Effector memory CD4-positive, alpha-beta T cell (primary cell): ENCODE data around the gene ZNF621.

Experiments used
- DNase-seq, 3 donors: peaks; one replicate each; pipeline ENCODE4 v3.0.0-alpha.2; 2020
- H3K27ac ChIP-seq: 2 replicates; pipeline ENCODE4 v1.7.0; 2013; ENCODE audit warnings: mild to moderate bottlenecking, low read length, moderate library complexity; ENCODE audit not compliant: insufficient read depth, poor library complexity, severe bottlenecking
- H3K27me3 ChIP-seq: replicated peaks from 2 replicates; pipeline ENCODE4 v1.7.0; 2013; ENCODE audit warnings: mild to moderate bottlenecking, low read length; ENCODE audit not compliant: insufficient read depth, control insufficient read depth, poor library complexity, severe bottlenecking
- H3K36me3 ChIP-seq: 2 replicates; pipeline ENCODE4 v1.7.0; 2013; ENCODE audit warnings: mild to moderate bottlenecking, low read length, moderate library complexity; ENCODE audit not compliant: control insufficient read depth, insufficient read depth
- H3K4me1 ChIP-seq: 2 replicates; pipeline ENCODE4 v1.7.0; 2013; ENCODE audit warnings: low read length, mild to moderate bottlenecking; ENCODE audit not compliant: control insufficient read depth, insufficient read depth, poor library complexity, severe bottlenecking
- H3K4me3 ChIP-seq: 2 replicates; pipeline ENCODE4 v1.7.0; 2013; ENCODE audit warnings: low read length, low read depth, mild to moderate bottlenecking; ENCODE audit not compliant: insufficient read depth, poor library complexity, severe bottlenecking
- H3K9me3 ChIP-seq: 2 replicates; pipeline ENCODE4 v1.7.0; 2013; ENCODE audit warnings: mild to moderate bottlenecking, low read length, moderate library complexity; ENCODE audit not compliant: control insufficient read depth
- total RNA-seq, 3 donors: gene quantifications; one replicate each; lab custom pipeline; 2026; lab: John Stamatoyannopoulos, UW

The ZNF621 gene
- 21.4 to 34.9 (median 31.4) reads per million in 3 donors for total RNA-seq

DNA sequence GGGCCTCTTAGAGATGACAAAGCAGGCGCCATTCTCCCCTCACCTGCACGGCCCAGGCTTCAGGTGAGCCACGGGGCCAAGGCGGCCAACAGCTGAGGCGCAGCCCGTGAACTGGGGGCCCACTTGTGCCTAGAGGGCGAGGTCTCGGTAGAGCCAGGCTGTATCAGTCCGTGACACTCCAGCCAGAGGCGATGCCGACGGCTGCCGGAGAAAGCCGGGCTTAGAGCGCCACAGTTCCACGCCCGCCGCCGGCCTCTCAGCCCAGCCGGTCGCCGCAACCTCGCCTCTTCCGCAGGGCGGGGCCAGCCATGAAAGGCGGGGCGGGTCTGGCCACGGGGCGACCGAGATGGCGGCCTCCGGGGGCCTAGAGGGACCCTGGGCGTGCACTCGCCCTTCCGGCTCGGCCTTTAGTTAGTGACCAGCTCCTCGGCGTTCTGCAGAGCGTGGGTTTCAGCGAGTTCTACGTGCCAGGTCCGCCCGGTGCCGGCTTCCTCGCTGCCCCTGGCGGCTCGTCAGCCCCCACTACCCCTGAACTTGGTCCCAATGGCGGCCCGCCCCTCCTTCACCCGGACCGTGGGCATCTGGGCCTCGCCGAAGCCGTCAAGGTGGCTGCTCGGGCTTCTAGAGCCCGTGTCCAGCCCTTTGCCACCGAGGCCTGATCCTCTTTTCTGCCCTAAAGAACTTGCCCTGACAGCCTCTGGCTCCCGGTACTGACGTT lies at the start of gene ZNF621:
Gene ZNF621, plus strand, starts transcription at position 393 of the 718 bp plus-strand sequence. CDS start 881 bp downstream, outside the sequence.
- Histone ChIP-seq H3K27ac (peak within 1 kb of the TSS; percentile 64), H3K27me3 (no peaks in the 10 kb centered on the region), H3K36me3 (peaks cover under 1% of the 10 kb centered on the region), H3K4me3 (peak within 1 kb of the TSS; percentile 63), H3K4me1 (peaks cover 6% of the 10 kb centered on the region), H3K9me3 (no peaks in the 10 kb centered on the region)
- peak; percentile 64 to 70 (median 67) for DNase-seq

DNA sequence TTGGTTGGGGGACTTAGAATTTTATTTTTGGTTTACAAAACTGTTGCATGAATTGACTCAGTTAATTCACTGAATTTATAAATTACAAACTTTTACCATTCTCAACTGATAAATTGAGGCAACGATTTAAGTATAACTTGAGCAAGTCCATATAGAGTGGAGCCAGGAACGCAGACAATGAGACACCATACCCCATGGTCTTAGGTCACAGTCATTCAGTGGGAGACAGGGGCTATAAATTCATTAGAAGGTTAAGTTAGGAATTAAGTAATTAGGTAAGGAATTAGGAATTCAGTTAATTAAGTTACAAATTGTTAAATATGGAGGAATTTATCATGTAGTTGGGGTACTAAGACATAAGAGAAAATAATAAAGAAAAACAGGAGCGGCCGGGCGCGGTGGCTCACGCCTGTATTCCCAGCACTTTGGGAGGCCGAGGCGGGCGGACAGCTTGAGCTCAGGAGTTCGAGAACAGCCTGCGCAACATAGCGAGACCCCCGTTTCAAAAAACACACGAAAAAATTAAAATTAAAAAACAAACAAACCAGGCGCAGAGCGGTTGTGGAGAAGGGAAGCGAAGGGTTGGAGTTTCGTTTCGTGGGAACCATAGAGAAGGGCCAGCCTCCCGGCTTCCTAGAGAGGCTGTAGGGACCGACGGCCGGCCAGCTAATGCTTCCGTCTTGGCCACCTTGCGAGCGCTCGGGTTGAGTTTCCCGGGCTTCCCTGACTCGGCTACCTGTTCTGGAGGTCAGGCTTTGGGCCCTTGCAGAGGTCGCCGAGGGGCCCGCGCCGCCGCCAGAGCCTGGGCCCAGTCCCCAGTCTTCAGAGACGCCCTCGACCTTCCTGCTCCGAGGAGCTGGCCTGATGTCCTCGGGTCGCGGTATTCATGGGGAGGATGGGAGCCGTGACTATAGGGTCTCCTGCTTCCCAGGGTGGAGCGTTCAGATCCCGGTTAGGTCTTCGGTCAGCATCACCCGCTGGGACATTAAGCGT lies 48.0 kb upstream of the ZNF621 start, which contains the start of gene ZNF619:
Gene ZNF619, plus strand, starts transcription at position 645 of the 993 bp plus-strand sequence. CDS start 858 bp downstream, outside the sequence.
- no peaks in the 10 kb centered on the region for H3K9me3 ChIP-seq
- H3K4me3 ChIP-seq = peak within 1 kb of the TSS; percentile 81
- H3K27me3 ChIP-seq = no peaks in the 10 kb centered on the region
- peaks cover 2% of the 10 kb centered on the region for H3K4me1 ChIP-seq
- H3K36me3 ChIP-seq = no peaks in the 10 kb centered on the region
- peak within 1 kb of the TSS; percentile 63 for H3K27ac ChIP-seq
- DNase-seq = peak; percentile 19 to 40 (median 33)

DNA sequence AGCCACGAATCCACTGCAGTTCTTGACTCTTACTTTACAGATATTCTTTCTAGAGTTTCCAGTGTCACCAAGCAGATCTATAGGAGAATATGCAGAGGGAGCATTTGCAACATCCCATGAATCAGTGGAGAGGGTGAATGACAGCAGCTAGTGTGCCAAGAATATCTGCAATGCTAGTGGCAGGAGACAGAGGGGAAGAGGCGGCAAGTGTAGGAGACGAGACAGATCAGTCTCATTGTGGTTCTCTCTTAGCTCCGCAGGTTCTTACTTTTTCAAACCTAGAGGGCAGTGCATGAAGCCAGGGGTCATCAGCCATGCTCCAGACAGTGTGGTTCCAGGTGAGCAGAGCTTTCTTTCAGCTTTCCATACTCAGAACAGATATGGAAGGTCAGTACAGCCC lies 47.1 kb upstream of the ZNF621 start:
- no peak for DNase-seq
- H3K9me3 ChIP-seq = no peaks in the 10 kb centered on the region
- H3K27me3 ChIP-seq = no peaks in the 10 kb centered on the region
- H3K4me3 ChIP-seq = peak overlapping the region; percentile 81
- H3K4me1 ChIP-seq = peaks cover 4% of the 10 kb centered on the region
- no peak overlapping the region for H3K27ac ChIP-seq
- no peaks in the 10 kb centered on the region for H3K36me3 ChIP-seq

- Histone ChIP-seq H3K4me1 (peaks cover 6% of the 10 kb centered on the region), H3K9me3 (peaks cover 8% of the 10 kb centered on the region), H3K27me3 (no peaks in the 10 kb centered on the region), H3K4me3 (no peak overlapping the region), H3K36me3 (peaks cover 23% of the 10 kb centered on the region), H3K27ac (no peak overlapping the region)
- DNase-seq = no peak
Observed at GRCh38 chr3:40487172-40487571, 37.6 kb upstream of the ZNF621 start.

- DNase-seq = no peak
- H3K36me3 ChIP-seq = peaks cover 17% of the 10 kb centered on the region
- no peaks in the 10 kb centered on the region for H3K27me3 ChIP-seq
- no peak overlapping the region for H3K27ac ChIP-seq
- no peaks in the 10 kb centered on the region for H3K4me1 ChIP-seq
- H3K9me3 ChIP-seq = peaks cover 8% of the 10 kb centered on the region
- H3K4me3 ChIP-seq = no peak overlapping the region
Observed at GRCh38 chr3:40490916-40491315, 33.8 kb upstream of the ZNF621 start.

- Histone ChIP-seq H3K27me3 (no peaks in the 10 kb centered on the region), H3K27ac (no peak overlapping the region), H3K9me3 (no peaks in the 10 kb centered on the region), H3K36me3 (no peaks in the 10 kb centered on the region), H3K4me1 (no peaks in the 10 kb centered on the region), H3K4me3 (no peak overlapping the region)
- DNase-seq = no peak
Observed at GRCh38 chr3:40494698-40495097, 30.1 kb upstream of the ZNF621 start.

DNA sequence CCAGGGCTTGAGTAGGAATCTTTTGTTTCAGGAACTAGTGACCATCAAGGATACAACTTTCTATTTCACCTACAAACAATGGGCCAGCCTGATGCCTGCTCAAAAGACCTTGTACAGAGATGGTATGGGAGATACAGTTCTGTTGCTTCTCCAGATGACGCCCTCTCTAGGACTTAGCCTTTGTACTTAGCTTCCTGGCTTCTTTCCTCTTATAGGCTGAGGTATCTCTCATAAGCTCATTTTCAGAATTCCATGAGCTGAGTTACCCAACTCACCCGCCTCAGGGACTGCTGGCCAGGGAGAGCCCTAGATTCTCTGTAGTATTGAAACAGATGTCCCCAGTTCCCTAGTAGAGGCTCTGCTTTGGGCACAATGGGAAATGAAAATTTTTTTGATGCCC lies 27.5 kb upstream of the ZNF621 start:
- H3K36me3 ChIP-seq = no peaks in the 10 kb centered on the region
- H3K4me1 ChIP-seq = no peaks in the 10 kb centered on the region
- DNase-seq = no peak
- no peaks in the 10 kb centered on the region for H3K27me3 ChIP-seq
- H3K4me3 ChIP-seq = no peak overlapping the region
- H3K27ac ChIP-seq = no peak overlapping the region
- H3K9me3 ChIP-seq = no peaks in the 10 kb centered on the region

DNA sequence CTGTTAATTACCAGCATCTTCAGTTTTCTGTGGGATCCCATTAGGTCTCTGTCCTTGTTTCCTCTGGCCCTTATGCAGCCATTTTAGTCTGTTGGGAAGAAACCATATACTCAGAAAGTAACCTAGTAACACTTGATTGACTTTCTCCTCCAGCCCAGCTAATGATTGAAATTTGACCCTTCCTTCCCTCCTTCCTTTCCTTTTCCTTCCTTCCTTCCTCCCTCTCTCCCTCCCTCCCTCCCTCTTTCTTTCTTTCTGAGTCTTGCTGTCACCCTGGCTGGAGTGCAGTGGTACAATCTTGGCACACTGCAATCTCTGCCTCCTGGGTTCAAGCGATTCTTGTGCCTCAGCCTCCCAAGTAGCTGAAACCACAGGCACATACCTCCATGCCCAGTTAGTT lies 24.8 kb upstream of the ZNF621 start:
- no peak overlapping the region for H3K4me3 ChIP-seq
- no peaks in the 10 kb centered on the region for H3K4me1 ChIP-seq
- H3K27ac ChIP-seq = no peak overlapping the region
- no peaks in the 10 kb centered on the region for H3K36me3 ChIP-seq
- H3K9me3 ChIP-seq = no peaks in the 10 kb centered on the region
- no peaks in the 10 kb centered on the region for H3K27me3 ChIP-seq
- no peak for DNase-seq

DNA sequence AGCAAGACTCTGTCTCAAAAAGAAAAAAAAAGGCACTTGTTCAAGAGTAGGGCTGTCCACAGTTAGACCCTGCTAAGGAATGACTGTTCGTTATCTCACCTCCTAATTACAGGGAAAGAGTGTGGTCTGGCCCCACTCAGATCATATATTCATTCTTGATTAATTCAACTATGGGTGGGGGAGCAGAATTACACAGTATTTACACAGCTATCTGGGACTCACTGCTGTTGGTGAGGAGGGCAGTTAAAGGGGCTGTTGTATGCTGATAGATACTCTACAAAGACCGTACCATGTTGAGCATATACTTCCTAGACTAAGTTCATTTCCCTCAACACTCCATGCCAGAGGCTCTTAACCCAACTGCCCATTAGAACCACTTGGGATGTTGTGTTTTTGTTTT lies 22.7 kb upstream of the ZNF621 start:
- Histone ChIP-seq H3K4me3 (no peak overlapping the region), H3K9me3 (no peaks in the 10 kb centered on the region), H3K4me1 (no peaks in the 10 kb centered on the region), H3K27ac (no peak overlapping the region), H3K27me3 (no peaks in the 10 kb centered on the region), H3K36me3 (no peaks in the 10 kb centered on the region)
- no peak for DNase-seq
